Activated naive CD4-positive, alpha-beta T cell treated with anti-CD3 and anti-CD28 coated beads, Interleukin-2, amount 50 U/mL, for 24 hours (primary cell): ENCODE measurements around the gene TSTD2.

Source experiments
- H3K27ac Mint-ChIP-seq: one replicate; pipeline ENCODE4 v1.8.0; 2021; ENCODE audit warnings: mild to moderate bottlenecking, mixed read lengths
- H3K27me3 Mint-ChIP-seq: one replicate; pipeline ENCODE4 v1.8.0; 2021; ENCODE audit warnings: mixed read lengths
- H3K36me3 Mint-ChIP-seq: one replicate; pipeline ENCODE4 v1.8.0; 2021; ENCODE audit warnings: mixed read lengths
- H3K4me1 Mint-ChIP-seq: one replicate; pipeline ENCODE4 v1.8.0; 2021; ENCODE audit warnings: mixed read lengths
- H3K4me3 Mint-ChIP-seq: one replicate; pipeline ENCODE4 v1.8.0; 2021; ENCODE audit warnings: mild to moderate bottlenecking, mixed read lengths
- H3K9me3 Mint-ChIP-seq: one replicate; pipeline ENCODE4 v1.8.0; 2021; ENCODE audit warnings: mixed read lengths

Gene TSTD2

DNA sequence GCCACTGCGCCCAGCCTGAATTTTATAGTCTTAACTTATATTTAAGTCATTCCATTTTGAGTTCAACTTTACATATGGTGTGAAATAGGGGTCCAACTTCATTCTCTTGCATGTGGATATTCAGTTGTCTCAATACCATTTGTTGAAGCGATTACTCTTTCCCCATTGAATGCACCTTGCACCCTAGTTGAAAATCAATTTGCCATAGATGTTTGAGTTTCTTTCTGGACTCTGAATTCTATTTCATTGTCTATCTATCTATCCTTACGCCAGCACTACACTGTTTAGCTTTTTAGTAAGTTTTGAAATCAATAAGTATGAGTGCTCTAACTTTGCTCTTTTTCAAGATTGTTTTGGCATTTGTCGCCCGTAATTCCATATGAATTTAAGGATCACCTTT lies 81.9 kb downstream of the TSTD2 start:
- no peaks in the 10 kb centered on the region for H3K36me3 Mint-ChIP-seq
- H3K27ac Mint-ChIP-seq = no peak overlapping the region
- H3K4me3 Mint-ChIP-seq = no peak overlapping the region
- H3K27me3 Mint-ChIP-seq = peaks cover 12% of the 10 kb centered on the region
- no peaks in the 10 kb centered on the region for H3K9me3 Mint-ChIP-seq
- no peaks in the 10 kb centered on the region for H3K4me1 Mint-ChIP-seq

- H3K4me1 Mint-ChIP-seq = no peaks in the 10 kb centered on the region
- peaks cover 10% of the 10 kb centered on the region for H3K27me3 Mint-ChIP-seq
- H3K4me3 Mint-ChIP-seq = no peak overlapping the region
- H3K27ac Mint-ChIP-seq = no peak overlapping the region
- no peaks in the 10 kb centered on the region for H3K9me3 Mint-ChIP-seq
- no peaks in the 10 kb centered on the region for H3K36me3 Mint-ChIP-seq
Measured at GRCh38 chr9:97550386-97550785, 82.8 kb downstream of the TSTD2 start.
